ENCODE results near the gene ID3.

- TF ChIP-seq, protein P1, sequence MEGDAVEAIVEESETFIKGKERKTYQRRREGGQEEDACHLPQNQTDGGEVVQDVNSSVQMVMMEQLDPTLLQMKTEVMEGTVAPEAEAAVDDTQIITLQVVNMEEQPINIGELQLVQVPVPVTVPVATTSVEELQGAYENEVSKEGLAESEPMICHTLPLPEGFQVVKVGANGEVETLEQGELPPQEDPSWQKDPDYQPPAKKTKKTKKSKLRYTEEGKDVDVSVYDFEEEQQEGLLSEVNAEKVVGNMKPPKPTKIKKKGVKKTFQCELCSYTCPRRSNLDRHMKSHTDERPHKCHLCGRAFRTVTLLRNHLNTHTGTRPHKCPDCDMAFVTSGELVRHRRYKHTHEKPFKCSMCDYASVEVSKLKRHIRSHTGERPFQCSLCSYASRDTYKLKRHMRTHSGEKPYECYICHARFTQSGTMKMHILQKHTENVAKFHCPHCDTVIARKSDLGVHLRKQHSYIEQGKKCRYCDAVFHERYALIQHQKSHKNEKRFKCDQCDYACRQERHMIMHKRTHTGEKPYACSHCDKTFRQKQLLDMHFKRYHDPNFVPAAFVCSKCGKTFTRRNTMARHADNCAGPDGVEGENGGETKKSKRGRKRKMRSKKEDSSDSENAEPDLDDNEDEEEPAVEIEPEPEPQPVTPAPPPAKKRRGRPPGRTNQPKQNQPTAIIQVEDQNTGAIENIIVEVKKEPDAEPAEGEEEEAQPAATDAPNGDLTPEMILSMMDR (IDR thresholded peaks at IDR 0.05) = no peak
- no peak for TF ChIP-seq SIN3A (IDR thresholded peaks at IDR 0.05; ENCODE audit: borderline replicate concordance, insufficient read depth, low read depth, low read length)
Measured at GRCh38 chr1:23594149-23594907, 35.0 kb upstream of the ID3 start.

Data from Panc1 (cell line).